Activated CD4-positive, CD25-positive, alpha-beta regulatory T cell treated with anti-CD3 and anti-CD28 coated beads, Interleukin-2, amount 50 U/mL, for 24 hours (primary cell): ENCODE measurements around the gene SEPHS2.
"Not testable (repeated sequence)": the region's sequence is repeated elsewhere in the genome, so short reads cannot be mapped to it uniquely, and the experiment has no call there.

ENCODE experiments used
- ATAC-seq, 2 donors: fragments of 150-1000 bp; cut with Tn5 transposase; one replicate each; pipeline ENCODE4 v1.10.0; 2021; ENCODE audit warnings: mild to moderate bottlenecking in 1 of 2, moderate library complexity in 1 of 2

The SEPHS2 gene

DNA sequence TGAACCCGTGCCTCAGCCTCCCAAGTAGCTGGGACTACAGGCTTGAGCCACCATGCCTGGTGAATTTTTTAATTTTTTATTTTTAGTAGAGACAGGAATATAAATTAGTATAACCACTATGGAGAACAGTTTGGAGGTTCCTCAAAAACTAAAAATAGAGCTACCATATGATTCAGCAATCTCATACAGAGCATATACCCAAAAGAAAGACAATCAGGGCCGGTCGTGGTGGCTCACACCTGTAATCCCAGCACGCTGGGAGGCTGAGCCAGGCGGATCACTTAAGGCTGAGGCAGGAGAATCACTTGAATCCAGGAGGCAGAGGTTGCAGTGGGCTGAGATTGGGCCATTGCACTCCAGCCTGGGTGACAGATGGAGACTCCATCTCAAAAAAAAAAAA, 15.8 kb upstream of the SEPHS2 start:
- not testable (repeated sequence) for ATAC-seq

DNA sequence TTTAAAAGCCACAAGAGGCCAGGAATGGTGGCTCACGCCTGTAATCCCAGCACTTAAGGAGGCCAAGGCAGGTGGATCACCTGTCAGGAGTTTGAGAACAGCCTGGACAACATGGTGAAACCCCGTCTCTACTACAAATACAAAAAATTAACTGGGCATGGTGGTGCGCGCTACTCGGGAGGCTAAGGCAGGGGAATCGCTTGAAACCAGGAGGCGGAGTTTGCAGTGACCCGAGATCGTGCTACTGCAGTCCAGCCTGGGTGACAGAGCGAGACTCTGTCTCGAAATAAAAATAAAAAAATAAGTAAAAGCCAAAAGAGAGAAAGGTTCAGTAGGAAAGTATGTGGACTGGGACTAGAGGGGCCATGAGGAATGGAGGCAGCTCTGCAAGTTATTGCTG, 13.8 kb upstream of the SEPHS2 start:
- ATAC-seq, result no peak

DNA sequence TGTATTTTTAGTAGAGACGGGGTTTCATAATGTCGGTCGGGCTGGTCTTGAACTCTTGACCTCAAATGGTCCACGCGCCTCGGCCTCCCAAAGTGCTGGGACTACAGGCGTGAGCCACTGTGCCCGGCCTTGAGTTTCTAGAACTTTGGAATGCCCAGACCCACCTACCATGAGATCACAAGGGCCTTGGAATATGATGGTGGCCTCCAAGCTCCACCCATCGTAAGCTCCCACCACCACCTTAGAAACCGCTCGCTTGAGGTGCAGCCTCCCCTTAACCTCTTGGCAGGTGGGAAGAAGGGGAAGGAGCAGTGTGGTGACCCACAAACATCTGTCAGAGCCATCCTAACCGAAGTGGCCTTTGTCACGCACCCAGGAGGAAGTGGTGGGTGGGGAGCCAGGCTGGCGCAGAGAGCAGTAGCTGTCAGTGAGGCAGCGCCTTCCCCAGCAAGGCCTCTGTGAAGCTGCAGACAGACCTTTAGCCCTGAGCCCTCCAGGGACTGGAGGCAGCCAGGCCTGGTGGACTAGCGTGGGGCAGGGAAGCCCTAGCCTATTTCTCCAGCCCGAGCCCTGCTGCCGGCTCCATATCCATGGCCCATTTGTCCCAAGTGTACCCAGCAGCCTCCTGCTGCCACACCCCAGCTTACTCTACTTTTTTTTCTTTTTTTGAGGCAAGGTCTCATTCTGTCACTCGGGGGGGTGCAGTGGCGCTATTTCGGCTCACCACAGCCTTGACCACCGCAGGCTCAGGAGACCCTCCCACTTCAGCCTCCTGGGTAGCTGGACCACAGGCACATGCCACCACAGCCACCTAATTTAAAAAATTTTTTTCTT, 13.1 kb upstream of the SEPHS2 start:
- peak; percentile 97 to 98 for ATAC-seq

DNA sequence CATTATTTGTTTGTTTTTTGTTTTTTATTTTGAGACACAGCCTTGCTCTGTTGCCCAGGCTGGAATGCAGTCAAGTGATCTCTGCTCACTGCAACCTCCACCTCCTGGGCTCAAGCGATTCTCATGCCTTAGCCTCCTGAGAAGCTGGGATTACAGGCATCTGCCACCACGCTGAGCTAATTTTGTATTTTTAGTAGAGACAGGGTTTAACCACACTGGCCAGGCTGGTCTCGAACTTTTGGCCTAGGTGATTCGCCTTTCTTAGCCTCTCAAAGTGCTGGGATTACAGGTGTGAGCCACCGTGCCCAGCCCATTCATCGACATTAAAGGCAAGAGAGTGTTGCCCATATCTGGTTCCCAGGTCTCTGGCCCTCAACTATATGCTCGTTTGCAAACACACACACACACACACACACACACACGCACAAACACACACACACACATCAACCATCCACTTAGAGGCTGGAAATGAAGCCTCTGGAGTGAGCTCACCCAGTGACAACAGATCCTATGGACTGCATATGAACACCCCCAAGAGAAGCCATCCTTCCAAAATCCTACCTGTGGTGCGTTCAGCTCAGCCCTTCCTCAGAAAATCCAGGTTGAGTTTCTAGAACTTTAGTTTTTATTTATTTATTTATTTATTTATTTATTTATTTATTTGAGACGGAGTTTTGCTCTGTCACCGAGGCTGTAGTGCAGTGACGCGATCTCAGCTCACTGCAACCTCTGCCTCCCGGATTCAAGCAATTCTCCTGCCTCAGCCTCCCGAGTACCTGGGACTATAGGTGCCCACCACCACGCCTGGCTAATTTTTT, 12.3 kb upstream of the SEPHS2 start:
- no peak for ATAC-seq

DNA sequence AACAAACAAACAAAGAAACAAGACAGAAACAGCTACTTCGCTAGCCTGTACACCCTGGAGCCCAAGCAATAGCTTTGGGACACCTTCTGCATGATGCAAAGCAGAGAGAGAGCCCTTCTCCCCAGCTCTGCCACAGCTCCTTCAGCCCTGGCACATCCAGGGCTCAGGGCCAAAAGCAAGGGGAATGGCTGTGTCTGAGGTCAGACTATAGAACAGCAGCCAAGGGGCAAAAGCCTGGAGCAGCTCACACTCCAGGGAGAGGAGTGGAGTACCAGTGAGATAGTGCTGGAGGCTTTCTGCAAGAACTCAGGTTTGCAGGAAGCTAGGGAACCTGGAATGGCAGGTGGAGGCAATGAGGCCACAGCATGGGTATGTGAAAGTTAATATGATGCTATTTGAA, 11.6 kb upstream of the SEPHS2 start:
- ATAC-seq, result no peak

DNA sequence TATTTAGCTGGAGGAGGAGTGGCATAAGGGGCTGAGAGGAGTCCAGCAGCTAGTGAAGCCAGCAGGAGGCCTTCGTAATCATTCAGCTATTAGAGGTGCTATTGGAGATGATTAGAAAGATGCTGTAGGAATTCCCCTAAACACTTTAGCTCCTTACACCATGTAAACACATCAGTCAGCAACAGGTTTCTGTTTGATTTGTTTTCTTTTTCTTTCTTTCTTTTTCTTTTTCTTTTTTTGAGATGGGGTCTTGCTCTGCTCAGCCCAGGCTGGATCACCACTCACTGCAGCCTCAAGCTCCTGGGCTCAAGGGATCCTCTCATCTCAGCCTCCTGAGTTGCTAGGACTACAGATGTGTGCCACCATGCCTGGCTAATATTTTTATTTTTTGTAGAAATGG, 10.6 kb upstream of the SEPHS2 start:
- peak; percentile 7 to 17 for ATAC-seq

DNA sequence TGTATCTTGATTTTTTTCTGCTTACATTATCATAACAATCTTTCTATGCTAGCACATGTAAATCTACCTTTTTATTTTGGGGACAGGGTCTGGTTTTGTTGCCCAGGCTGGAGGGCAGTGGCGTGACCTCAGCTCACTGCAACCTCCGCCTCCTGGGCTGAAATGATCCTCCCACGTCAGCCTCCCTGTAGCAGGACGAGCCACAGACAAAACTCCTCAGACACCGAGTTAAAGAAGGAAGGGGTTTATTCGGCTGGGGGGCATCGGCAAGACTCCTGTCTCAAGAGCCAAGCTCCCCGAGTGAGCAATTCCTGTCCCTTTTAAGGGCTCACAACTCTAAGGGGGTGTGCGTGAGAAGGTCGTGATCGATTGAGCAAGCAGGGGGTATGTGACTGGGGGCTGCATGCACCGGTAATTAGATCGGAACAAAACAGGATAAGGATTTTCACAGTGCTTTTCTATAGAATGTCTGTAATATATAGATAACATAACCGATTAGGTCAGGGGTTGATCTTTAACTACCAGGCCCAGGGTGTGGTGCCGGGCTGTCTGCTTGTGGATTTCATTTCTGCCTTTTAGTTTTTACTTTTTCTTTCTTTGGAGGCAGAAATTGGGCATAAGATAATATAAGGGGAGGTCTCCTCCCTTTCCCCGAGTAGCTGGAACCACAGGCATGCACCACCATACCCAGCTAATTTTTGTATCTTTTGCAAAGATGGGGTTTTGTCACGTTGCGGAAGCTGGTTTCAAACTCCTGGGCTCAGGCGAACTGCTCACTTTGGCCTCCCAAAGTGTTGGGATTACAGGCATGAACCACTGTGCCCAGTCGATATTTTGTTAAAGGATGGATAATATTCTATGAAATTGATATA, 7.3 kb upstream of the SEPHS2 start:
- not testable (repeated sequence) for ATAC-seq

DNA sequence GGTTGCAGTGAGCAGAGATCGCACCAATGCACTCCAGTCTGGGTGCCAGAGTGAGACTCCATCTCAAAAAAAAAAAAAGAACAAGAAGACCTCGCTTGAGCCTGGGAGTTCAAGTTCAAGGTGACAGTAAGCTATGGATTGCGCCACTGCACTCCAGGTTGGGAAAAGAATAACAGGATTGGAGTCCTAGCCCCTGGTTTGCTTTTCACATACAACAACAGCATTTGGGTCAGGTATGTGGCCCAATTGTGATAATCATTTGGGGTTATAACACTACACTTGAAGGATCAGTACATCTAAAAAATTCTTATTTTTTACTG, 3.4 kb upstream of the SEPHS2 start:
- no peak for ATAC-seq

DNA sequence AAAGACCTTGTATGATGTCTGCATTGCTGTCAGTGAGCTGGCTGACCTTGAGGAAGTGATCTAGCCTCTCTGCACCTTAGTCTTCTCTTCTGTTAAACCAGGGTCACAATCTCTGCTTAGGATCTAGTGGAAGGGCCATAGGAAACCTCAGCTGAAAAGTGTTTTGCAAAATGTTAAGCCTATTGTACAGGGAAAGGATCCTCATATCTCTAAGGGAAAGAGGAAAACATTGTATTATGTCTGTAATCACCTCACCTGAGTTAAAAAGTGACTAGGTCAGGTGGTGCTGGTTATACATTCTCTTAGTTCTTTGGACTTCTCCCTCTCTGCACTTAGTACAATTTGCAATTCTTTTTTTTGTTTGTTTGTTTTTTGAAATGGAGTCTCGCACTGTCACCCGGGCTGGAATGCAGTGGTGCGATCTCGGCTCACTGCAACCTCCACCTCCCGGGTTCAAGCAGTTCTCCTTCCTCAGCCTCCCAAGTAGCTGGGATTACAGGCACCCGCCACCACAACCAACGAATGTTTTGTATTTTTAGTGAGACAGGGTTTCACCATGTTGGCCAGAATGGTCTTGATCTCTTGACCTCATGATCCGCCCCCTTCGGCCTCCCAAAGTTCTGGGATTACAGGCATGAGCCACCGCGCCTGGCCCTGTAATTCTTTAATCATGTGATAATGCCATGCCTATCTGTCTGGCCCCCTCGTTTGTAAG, 2.0 kb upstream of the SEPHS2 start:
- ATAC-seq, result no peak

DNA sequence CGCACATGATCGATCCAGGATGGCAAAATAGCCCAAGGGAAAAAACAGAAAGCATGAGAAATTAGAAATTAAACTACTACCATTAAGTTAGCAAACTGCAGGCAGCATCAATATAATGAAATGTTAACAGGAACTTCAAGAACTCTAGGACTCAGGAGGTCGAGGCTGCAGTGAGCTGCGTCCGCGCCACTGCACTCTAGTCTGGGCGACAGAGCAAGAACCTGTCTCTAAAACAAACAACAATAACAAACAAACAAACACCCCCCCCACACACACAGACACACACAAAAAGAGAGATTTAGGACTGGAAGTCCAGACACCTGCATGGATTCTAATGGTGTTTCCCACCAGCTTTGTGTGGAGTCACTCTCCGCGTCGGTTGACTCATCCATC, 525 bp upstream of the SEPHS2 start:
- ATAC-seq, result no peak

DNA sequence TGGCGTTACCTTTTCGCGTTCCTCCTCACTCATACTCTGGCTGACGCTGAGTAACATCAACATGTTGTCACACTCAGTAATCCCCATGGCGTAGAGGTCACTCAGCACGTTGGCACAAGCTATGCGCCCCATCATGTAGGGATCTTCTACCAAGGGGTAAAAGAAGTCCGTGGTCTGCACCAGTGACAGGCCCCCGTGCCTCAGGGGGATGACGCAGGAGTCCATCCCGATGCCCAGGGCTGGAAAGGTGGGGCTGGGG, 596 bp downstream of the SEPHS2 start:
- ATAC-seq, result peak in 1 of 2 donors; percentile 10

DNA sequence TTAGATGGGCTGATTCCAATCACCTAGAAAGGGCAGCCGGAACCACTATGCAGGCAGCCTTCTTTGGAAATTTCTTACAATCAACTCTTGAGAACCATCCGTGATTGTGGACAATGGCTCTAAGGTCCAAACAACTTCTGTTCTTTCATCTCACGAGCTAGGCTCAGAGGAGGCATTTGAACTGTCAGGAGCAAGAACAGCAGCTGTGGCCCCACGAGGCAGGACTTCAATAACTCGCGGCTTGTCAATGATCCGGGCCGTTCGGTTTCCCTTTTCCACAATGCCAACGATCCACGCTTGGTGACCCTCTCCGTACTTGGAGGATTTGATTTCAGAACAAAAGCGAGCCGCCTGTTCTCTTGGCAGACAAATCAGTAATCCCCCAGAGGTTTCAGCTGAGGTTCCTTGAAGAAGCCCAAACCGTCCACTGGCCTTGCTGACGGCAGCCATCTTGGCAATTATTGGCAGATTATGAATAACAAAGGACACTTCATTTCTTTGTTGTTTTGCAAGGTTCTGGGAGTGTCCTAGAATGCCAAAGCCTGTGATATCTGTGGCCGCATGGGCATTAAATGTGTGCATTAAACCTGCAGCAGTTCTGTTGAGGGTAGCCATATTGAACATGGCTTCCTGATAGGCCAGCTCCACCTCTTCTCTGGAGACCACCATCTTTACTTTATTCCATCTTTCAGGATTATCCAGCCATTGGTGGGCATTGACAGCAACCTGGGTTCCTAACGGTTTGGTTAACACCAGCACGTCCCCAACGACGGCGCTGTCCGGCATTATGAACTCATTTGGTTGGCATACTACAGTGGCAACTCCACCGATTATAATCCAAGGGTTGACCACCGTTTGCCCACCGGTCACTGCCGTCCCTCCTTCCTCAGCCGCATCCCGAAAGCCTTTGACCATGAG, 1.2 kb downstream of the SEPHS2 start:
- no peak for ATAC-seq

DNA sequence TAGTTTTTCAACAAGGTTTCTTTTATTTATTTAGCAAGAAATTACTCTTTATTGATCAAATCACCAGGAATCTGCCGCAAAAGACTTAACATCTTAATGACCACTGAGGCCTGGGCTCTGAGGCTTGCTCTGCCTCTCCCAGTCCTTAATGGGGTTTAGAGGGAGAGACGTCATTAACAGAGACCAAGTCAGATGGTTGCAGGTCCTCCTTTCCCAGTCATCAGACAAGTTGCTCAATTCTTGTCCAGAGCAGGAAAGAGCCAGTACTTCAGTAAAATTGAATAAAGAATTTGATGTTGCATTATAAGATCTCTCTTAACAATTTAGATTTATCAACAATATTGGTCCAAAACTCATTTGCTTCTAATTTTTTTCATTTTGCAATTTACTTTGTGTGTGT, 2.0 kb downstream of the SEPHS2 start:
- ATAC-seq, result no peak

DNA sequence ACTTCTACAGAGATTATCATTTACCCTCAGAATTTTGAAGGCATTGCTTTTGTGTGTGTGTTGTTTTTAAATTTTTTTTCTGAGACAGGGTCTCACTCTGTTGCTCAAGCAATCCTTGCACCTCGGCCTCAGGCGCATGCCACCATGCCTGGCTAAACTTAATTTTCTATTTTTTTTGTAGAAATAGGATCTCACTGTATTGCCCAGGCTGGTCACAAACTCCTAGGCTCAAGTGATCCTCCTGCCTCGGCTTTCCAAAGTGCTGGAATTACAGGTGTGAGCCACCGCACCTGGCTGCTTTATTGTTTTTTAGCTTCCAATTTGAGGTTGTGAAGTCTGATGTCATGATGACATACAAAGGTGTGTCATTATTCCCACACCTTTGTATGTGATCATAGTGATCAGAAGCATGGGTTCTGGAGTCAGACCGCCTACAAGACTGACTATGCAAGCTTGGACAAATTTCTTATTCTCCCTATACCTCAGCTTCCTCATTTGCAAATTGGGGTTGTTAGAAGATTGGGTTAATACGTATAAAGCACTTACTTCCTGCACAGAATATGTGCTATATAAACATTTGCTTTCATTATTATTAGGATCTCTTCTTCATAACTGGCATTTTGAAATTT, 5.8 kb downstream of the SEPHS2 start:
- ATAC-seq, result no peak

DNA sequence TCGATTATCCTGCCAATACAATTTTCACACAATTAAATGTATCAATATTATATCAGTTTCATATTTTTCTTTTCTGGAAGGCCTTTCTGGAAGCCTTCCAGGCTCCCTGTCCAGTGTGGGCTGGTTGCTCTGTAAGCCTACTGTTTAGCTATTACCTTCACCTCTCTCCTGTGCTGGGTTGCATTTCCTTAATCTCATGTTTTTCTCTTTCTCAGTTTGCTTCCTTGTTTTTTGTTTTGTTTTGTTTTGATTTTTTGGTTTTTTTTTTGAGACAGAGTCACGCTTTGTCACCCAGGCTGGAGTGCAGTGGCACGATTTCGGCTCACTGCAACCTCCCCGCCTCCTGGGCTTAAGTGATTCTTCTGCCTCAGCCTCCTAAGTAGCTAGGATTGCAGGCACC, 6.8 kb downstream of the SEPHS2 start:
- no peak for ATAC-seq

DNA sequence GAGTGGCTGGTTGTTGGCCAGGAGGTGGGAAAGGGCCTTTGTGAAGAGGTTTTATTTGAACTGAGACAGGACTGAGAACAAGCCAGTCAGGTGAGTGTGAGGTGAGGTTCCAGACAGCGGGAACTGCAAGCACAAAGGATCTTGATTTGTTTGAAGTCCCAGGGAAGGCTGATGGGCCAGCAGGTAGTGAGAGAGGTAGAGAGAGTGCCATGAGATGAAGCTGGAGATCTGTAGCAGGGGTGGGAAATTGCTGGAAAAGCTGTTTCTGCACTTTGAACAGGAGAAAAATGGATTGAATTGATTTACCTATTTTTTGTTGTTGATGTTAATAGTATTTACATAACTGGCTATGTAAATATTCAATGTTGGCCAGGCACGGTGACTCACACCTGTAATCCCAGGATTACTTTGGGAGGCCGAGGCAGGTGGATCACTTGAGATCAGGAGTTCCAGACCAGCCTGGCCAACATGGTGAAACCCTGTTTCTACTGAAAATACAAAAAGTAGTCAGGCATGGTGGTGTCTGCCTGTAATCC, 8.1 kb downstream of the SEPHS2 start:
- no peak for ATAC-seq

DNA sequence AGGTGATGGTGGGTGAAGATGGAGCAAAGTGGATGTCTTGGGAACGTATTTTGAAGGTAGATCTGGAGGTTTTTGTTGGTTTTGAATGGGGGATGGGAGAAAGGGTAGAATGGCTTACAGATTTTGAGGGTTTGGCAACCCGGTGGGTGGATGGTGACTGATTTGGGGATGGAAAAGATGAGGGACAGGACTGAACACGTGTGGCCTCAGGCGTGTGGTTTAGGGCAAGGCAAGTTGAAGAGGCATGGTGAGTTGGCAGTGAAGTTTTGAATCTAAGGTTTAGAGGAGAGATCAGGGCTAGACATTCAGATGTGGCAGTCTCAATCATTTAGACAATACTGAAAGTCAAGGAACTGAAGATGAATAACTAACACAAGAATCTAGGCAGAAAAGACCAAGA, 10.8 kb downstream of the SEPHS2 start:
- peak; percentile 42 to 45 for ATAC-seq

DNA sequence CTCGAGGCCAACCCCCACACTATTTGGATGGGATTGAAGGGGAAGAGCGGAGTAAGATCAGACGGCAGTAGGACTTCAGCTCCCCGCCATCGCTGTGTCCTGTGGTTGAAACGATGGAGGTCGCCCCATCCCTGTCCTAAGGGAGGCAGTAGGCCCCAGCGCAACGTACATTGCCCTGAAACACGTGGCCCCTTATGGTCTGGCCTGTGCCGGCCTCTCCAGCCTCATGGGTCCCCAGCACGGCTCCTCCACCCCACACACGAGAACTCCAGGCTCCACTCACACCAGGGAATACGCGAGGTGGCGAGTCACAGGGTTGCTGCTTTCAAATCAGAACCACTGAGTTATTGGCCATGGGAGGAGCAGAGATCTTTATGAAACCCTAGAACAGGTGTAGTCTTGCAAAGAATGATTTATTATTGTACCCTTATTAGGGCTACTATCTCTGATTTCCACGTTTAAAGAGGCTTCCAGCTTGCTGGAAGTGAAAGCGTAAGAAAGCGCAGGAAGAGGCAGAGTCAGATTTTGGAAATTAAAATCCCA, 15.2 kb downstream of the SEPHS2 start:
- peak; percentile 3 to 6 for ATAC-seq

DNA sequence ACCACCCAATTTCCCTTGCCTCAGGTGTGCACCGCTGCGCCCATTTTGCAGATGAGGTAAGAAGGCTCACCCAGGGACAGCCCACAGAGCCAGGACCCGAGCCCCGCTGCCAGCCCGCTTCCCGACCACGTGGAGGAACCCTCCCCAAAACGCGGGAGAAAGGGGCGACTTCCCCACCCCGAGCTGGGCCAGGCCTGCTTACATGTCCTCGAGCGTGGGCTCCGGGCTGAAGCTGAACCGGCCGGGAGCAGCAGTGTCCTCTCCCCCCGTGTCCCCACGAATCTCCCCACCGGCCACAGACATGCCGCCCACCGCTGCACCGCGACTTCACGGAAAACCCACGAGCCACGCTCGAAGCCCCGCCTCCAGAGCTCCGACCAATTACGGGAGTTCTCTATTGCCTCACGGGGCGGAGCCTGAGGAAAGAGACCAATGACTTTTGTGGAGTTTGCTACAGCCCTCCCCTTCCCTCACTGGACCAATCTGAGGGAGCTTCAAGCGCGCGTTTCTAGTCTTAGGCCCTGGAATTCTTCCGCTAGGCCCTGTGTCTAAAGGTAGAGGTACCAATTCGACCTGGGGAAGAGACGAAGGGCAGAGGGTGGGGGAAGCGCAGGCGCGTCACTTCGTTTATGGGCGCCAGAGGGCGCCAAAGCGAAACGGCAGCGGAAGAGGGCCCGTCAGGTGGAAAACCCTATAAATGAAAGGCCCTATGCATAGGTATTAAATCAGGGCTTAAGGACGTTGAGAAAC, 15.8 kb downstream of the SEPHS2 start, which contains the start of gene DCTPP1:
Gene DCTPP1 (minus strand): TSS at position 353 of the 750 bp plus-strand sequence. CDS start 50 bp downstream, at position 303.
- peak; percentile 96 to 97 for ATAC-seq

DNA sequence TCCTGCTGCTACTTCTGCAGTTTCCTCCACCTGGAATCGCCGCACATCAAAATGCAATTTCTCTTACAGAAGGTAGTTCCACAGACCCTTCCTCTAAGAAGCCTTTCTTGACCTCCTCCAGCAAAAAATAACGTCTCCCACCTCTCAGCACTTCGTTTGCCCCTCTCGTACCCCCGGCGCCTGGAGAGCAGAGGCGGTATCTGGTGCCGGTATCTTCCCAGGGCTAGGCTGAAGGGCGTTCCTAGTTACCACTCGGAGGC, 16.3 kb downstream of the SEPHS2 start:
- ATAC-seq, result no peak
